ENCODE results near the gene SERPINB6.
"Not testable (repeated sequence)": the region's sequence is repeated elsewhere in the genome, so short reads cannot be mapped to it uniquely, and the experiment has no call there.

The SERPINB6 gene

GRCh38 chr6:2901645-2902502 lies 69.5 kb downstream of the SERPINB6 start:
- not testable (repeated sequence) for DNase-seq

DNA sequence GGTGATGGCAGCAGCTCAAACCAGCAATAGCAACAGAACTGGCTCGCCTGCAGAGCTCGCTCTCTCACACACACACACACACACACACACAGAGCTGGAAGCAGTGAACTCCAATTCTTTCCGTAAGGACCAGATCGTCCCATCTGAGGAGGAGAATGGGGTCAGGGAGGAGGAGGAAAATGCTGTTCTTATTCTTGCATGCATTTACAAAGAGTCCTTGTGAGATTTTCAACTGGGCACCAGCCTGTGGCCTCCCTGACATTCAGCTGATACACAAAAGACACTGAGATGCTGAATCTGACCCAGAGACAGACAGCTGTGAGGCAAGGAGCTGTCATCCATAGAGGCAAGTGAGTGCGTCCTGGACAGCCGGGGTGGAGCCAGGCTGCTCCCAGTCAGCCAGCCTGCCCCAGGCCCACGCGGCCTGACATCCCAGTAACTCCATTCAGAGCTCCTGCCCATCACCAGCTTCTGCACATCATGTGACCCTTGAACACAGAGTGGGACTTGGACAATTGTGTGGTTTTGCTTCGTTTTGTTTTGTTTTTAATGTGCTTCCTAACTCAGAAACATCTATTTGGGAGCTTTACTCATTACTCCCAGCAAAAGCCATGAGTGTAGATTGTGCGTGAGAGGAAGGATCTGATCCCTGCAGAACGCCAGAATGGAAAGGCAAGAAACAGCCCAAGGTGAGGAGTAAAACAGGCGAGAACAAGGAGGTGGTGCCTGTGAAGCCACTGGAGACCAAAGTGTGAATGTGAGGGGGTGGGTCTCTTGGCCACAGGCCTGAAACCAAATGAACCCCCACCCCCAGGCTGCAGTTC lies 70.3 kb downstream of the SERPINB6 start:
- DNase-seq: no peak

- DNase-seq: no peak
Observed at GRCh38 chr6:2900221-2900807, 71.1 kb downstream of the SERPINB6 start.

DNA sequence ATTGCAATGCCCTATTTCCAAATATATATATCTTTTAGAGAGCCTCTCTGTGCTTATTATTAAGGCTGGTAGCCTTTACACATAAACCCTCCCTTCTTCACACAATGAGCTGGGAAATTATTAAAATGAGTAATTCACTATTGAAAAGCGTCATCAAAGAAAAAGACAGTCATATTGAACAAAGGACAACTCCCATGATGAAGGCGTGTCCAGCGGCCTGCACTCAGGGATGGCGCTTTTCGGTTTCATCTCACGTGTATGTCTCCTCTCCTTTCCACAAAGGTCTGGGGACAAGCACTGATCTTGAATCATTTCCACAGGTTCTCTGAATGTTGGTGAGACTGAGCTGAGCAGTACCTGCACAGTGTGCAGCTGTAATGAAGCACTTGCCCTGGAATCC lies 71.8 kb downstream of the SERPINB6 start:
- no peak for DNase-seq
